HG02623 (cell line): ENCODE results near the gene CSNK1G1.

Experiments
- ATAC-seq: cut with Tn5 transposase; IDR thresholded peaks from one replicate; pipeline ENCODE4 v1.9.1; 2021; ENCODE audit warnings: moderate library complexity; ENCODE audit not compliant: unreplicated experiment

Gene CSNK1G1

DNA sequence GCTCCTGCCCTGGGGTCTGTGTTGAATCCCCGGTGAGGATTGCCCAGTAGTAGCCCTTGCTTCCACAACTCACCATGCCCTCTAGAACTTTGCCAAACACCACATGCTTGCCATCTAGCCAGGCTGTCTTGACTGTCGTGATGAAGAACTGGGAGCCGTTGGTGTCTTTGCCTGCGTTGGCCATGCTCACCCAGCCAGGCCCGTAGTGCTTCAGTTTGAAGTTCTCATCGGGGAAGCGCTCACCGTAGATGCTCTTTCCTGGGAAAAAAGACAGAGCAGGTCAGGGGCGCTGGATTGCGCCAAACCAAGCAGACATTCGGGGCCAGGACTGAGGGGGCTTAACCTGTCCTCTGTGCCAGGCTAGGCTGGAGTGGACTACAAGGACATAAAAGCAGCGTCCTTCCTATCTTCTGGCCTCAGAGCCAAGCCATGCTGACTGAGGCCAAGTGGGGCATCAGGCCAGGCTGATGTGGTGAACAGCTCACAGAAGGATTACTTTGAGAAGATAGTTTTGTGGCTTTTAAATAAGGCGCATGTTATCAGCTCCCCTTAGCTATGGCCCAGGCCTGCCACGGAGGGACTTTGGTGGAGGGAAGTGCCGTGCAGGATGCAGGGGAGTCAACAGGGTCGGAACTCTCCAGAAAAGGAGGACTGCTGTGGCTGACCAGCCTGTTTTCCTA is 199.2 kb downstream of the CSNK1G1 start:
- ATAC-seq = no peak

DNA sequence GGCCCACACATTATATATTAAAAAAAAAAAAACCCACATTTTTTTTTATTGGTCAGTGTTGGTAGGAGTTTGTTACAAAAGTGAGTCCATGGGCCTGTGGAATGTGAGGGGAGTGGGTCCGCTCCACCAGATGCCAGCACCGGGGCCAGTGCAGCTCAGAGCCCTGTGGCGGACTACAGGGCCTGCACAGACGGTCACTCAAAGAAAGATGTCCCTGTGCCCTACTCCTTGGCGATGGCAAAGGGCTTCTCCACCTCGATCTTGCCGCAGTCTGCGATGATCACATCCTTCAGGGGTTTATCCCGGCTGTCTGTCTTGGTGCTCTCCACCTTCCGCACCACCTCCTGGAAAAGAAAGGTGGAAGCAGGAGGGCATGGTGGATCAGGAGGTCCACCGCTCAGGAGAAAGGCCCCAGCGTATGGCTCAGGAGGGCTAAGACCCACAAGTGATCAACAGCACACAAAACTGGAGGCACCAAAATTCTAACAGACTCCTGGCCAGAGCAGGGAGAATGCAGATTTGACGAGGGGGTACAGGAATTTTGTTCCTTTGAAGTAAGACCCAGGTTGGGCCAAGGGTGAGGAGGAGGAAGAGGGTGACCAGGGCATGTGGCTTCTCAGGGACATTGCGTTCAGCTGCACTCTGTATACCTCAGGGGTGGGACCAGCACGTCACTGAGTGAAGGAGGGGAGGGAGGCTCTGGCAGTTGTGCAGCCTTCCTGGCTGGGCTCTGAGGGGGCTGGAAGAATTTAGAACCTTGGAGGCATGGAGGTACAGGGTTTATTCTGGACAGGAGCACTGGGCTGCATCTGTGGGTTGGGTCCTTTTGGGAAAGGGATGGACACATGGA is 199.9 kb downstream of the CSNK1G1 start:
- ATAC-seq = no peak

DNA sequence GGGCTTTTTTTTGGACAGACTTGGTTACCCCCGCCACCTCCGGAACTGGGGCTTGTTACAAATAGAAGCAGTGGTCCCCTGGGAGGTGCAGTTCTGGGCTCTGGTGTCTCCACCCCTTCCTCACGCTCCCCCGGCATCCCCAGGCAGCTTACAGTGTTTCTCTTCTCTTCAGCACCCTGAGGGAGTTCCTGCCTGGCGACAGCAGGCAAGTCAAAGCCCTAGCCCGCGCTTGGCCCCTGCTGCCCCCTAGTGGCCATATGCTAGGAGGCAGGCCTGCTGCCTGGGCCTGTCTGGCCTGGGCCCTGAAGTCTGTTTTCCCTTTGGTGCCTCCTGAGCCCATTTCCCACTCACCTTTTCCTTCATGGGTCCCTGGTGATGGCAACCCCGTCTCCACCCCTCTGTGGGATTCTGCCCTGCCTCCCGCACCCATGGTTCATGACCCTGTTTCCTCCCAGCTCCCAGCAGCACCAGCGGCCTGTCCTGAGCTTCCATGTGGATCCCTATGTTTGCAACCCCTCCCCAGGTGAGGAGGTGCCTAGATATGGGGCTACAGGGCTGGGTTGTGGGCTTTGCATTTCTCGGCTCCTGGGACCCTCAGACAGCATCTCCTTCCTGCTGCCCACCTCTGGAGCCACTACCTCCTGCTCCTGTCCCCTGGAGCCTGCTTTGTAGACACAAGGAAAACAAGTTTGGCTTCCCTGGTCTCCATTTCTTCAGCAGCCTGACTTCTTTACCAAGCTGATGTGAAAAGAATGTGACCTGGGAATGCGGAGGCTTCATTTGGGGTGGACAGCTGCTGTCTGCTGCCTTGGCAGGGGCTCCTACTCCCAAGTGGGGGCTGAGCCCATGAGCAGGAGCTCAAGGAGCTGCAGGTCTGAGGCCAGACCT is 202.2 kb downstream of the CSNK1G1 start:
- ATAC-seq = peak; percentile 52

DNA sequence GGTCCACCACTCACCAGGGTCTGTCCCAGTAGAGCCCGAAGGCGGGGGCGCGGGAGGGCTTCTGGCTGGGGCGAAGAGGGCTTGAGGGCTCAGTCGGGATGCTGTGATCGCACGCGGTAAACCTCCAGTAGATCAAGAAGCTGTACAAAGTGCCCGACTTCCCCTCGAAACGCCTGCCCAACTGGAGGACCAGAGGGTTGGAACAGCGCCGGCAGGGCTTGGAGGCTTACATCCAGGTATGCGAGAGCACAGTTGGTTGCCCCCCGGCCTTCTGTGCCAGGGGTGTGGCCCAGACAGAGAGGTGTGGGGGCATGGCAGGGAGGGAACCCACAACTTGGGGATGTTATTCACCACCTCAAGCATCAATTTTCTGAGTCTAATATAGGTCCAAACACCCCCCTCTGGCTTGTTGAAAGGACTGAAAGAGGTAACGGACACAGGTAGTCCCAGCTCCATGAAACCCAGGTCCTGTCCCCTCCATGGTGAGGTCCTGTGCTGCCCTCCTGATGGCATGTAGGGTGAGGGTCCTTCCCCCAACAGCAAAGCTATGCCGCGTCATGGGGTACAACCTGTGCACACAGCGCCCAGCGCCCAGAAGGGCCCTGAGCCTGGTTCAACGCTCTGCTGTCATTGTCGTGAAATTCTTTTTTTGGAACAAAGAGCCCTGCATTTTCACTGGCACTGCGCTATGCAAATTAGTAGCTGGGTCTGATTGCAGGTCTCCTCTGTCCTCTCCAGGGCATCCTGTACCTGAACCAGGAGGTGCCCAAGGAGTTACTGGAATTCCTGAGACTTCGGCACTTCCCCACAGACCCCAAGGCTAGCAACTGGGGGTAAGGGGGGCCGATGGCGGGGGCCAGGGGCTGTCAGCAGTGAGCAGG is 203.2 kb downstream of the CSNK1G1 start:
- peak; percentile 3 for ATAC-seq

DNA sequence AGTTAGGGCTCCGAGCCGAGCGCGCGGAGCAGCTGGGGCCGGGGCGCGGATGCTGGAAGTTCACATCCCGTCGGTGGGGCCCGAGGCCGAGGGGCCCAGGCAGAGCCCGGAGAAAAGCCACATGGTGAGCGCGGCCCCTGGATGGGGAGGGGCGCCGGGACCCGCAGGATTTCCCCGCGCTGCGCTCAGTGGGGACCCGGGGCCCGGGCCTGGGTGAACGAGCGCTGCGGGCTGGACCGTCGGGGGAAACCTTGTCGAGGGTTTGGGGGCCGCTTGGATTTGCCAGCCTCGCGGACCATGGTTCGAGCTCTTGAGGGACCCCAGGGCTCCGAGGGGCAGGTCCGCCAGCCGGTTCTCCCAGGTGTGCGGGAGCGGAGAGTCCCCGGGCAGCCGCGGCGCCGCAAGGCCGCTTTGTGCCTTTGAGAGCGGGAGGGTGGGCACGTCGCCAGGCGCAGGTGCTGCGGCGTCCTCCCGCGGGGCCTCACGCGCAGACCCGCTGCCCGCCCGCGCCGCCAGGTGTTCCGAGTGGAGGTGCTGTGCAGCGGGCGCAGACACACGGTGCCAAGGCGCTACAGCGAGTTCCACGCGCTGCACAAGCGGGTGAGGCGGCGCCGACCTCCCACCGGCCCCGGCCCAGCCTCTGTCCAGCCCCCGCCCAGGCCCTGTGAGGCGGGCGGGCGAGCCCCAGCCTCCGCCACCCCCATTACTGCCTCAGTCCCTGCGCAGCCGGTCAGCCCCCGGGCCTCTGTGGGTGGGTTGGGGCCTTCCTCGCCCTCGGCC is 204.1 kb downstream of the CSNK1G1 start, which contains the start of gene SNX22:
TSS of gene SNX22 (plus strand) at position 5 of the 780 bp plus-strand sequence. CDS start at position 50, 45 bp downstream.
- ATAC-seq = peak; percentile 19

DNA sequence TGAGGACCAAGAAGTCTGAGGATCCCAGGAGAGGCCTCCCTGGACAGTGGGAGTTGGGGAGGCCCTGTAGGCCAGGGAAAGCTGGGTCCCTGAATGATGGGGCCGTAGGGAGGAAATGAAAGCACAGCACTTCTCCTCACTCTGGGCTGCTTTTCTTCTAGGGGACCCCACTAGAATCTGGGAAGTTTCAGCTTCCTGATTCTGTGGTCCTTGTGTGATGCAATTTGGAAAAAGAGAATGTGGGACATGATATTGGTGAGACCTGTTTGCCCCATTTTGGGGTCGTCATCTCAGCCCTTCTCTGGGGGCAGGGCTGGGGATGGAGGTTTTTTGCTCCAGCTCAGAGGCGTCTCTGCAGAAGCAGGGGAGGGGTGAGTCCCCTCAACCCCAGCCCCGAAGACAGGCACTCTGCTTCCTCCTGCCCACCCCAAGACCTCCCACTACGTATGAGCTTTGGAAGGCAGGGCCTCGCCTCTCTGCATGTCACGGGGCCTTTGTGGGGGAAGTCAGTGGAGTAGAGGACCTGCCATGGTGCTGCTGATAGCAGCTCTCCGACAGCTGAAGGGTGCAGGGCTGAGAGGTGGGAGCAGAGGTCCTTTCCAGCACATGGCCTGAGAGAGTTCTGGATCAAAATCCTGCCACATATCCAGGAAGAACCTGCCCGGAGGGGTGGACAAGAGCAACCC is 205.9 kb downstream of the CSNK1G1 start:
- no peak for ATAC-seq

DNA sequence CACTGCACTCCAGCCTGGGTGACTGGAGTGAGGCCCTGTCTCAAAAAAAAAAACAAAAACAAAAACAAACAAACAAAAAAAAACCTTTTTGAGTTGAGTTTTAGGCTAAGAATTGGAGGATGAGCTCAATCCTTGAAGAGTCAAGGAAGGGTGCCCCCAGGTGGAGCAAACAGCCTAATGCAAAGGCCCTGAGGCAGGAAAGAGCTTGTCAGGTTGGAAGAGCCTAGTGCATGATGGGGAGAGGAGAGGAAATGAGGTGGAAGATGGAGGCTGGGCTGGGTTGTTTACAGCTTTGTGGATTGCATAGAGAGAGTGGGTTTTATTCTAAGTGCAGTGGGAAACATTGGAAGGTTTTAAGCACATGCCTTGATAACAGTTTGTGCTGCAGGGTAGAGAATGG is 206.5 kb downstream of the CSNK1G1 start:
- no peak for ATAC-seq

DNA sequence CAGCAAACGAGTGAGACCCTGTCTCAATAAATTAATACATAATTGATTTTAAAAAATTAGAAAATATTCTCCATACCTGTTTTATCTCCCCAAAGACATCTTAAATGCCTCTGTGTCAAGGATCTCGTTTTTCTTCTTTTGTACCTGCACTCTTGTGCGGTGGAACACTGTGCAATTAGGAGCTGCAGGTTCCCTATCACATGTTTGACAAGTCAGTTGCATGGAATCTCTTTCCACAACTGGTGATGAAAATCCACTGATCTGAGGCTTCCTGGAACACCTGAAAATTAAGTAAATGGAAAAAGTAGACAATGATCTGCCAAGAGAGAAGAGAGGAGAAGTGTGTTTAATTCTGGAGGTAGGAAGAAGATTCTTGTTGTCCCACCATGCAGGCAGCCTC is 207.4 kb downstream of the CSNK1G1 start:
- no peak for ATAC-seq

DNA sequence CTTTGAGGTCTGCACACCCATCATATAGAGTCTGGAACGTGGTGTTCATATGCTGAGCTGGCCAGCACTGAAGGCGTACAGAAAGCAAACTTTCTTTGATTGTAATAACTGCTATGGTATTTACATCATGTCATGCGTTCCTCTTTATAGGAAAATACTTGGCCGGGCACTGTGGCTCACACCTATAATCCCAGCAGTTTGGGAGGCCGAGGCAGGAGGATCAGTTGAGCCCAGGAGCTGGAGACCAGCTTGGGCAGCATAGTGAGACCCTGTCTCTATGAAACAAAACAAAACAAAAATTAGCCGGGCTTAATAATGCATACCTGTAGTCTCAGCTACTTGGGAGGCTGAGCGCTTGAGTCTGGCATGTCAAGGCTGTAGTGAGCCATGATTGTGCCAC is 207.8 kb downstream of the CSNK1G1 start:
- no peak for ATAC-seq

DNA sequence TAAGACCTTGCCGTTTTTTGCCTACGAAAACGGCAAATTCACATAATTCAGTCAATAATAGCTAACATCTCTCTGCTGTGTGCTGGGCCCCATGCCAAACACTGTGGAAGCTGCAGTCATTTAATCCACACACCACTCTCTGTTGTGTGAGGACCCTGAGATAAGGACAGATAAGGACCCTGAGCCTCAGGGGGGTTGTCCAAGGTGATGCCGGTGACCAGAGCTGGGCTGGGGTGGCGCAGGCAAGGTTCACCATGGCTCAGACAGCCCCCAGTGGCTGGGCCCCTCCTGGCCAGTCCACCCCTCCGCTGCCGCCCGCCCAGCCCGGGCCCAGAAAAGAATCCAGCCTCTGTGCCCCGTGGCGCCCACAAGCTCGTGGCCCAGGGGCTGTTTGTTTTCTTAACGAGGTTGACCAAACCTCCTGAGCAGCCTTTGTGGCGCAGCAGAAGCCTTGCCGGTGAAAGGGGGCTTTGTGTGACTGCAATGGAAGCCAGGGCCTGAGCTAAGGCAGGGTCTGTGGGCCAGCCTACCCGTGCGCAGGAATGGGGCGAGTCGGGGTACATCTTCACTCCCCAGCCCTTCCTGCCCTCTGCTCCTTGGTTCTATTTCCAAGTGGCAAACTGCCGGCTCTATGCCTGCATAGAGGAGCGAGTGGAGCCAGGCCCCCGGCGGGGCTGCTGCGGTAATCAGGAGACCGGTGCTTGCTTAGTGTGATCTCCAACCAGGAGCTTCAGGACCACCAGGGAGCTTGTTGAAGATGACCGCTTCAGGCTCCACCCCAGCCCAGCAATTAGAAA is 208.9 kb downstream of the CSNK1G1 start:
- ATAC-seq = no peak

DNA sequence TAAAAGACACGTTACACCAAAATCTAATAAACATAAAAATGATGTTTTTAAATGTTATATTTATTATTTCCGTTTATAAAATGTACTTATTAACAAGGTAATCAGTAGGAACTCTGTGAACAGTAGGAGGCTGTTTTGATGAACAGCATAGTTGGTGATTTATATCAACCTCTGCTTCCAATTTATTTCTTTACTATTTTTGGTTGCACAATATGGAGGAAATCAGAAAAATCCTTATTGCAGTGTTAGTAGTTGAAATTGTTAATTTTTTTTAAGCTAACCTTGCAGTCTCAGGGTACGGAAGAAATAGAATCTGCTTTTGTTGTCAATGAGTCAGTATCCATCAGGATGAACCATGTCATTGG is 209.5 kb downstream of the CSNK1G1 start:
- ATAC-seq = no peak

DNA sequence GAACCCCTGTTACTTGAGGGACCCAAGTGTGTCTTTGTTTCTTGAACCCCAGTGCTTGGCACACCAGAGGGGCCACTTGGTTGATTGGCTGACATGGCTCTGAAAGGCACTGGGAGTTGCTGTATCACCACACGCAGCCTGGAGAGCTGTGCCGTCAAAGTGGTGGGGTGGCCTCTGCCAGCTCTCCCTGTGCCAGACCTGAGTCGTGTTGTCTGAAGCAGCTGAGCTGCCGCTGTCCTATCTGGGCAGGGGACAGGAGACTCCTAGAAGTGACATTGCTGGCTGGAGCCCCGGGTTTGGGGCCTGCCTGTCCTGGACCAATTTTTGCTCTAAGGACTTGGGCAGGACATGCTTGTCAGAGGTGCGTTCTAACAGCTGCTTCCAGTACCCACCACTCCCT is 209.9 kb downstream of the CSNK1G1 start:
- ATAC-seq = no peak

DNA sequence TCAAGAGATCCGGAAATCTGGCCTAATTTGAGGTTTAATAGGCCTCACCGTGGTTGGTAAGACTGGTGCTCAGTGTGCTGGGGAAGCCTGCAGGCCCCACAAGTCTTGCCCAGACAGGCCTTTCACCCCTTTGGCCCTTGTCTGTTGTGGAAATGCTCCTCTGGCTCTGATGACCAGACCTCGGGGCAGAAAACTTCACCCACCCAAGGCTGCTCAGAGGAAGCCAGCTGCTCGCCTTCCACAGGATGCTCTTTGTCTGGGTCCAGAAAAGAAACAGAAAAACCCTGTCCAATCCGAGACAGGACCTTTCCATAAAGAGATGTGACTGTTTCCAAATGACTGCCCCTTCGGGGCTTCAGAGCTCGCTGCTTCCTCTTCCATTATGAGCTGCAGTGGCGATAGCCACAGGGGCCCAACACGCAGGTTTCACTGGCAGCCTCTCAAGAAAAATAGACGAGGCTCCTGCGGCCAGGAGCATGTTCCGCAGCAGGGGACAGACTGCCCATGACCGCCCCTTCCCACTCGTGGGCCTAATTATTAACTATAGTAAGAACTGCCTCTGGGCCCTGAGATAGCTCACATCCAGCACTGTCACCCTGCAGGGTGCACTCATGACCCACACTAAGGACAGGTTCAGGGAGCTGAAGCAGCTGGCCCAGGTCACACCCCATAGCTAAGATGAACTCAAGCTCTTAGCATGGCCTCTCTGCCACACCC is 211.2 kb downstream of the CSNK1G1 start:
- peak; percentile 63 for ATAC-seq

DNA sequence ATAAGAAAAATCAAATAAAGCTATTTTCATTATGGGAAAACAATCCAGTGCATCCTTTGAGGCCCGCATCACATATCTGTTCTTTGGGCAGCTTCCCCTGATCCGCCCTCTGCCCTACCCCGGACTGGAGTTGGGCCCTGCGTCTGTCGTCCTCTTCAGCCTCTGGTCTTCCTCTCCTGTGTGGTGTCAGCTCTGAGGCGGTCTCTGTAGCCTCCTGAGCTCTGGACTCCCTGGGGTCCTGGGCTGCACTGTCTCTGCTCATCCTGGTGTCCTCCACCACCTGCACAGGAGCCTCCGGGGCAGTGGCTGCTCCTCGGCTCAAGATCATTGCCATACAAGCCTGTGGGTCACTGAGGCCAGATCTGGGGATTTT is 211.8 kb downstream of the CSNK1G1 start:
- ATAC-seq = peak; percentile 12

DNA sequence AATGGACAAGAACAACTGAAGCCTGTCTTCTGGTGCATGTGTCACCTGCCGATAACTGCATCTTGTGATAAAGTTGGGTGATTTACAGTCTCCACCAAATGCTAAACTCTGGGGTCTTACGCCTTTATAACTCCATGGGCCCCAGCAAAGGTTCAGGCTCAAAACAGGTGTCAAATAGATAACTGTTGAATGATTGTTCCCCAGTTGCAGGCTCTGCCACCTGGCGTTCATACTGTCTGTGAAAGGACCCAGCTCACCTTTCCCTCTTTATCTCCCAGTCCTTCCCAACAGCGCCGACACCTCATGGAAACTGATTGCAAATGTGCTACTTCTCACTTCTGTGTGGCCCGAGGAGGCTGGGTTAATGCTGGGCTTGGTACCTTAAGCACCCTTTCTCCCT is 212.7 kb downstream of the CSNK1G1 start:
- no peak for ATAC-seq

DNA sequence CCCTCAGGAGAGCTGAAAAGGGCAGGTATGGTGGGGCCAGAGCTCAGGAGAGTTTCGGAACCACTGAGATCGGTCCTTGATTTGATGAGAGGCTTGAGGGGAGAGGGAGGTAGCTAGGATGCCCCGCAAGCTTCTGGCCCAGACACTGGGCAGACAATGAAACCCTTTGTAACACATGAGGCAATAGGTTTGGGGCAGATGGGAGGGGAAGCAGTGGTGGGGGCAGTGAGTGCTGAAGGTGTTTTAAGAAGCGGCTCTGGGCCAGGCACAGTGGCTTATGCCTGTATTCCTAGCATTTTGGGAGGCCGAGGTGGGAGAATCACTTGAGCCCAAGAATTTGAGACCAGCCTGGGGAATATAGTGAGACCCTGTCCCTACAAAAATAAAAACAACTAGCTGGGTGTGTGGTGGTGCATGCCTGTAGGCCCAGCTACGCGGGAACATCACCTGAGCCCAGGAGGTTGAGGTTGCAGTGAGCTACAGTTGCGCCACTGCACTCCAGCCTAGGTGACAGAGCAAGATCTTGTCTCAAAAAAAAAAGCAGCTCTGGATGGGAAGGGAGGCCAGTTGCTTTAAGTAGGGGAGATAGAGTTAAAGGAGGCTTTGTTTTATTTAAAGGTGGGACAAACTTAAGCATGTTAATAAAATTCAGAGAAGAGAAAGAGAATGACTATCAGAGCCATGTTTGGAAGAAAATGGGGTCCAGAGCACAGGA is 214.0 kb downstream of the CSNK1G1 start:
- ATAC-seq = no peak

DNA sequence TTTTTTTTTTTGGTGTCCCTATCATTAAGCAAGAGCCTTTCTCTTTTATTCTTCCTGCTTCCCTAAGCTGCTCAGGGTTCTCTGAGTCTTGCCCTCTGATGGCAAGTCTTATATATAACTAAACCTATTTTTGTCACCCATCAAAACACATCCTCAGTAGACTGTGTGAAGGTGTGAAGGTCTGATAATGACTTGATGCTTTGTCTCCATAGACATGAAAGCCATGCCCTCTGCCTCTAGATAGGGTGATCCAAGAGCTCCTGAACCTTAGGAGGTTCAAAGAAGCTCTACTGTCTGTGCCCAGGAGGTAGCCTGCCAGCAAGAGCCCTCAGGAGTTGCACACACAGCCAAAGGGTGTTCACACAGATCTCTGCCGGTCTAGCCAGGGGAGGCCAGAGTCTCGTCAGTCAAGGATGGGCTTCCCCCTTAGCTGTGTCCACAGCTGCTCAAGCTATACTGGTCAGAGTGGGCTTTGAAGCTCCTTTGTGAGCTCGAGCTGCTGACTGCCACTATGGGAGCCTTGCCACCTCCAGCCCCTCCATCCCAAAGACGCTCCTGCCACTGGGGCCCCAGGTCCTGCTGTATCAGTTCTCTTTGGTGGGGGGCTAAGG is 217.5 kb downstream of the CSNK1G1 start:
- ATAC-seq = no peak
